Stromal cell of bone marrow (primary cell): Measurements from ENCODE around the gene GNG7.
"Not testable (repeated sequence)": the region's sequence is repeated elsewhere in the genome, so short reads cannot be mapped to it uniquely, and the experiment has no call there.

Experiments
- DNase-seq: peaks from one replicate; pipeline ENCODE4 v3.0.0-alpha.2; 2012; ENCODE audit warnings: low read depth

The GNG7 gene

GRCh38 chr19:2726904-2727639 is 24.6 kb upstream of the GNG7 start:
- DNase-seq: no peak

GRCh38 chr19:2726160-2726855 is 23.8 kb upstream of the GNG7 start:
- DNase-seq: no peak

GRCh38 chr19:2724148-2724557 is 21.7 kb upstream of the GNG7 start:
- DNase-seq: no peak

GRCh38 chr19:2723747-2724146 is 21.3 kb upstream of the GNG7 start:
- no peak for DNase-seq

GRCh38 chr19:2723345-2723715 is 20.8 kb upstream of the GNG7 start:
- DNase-seq: no peak

- peak; percentile 75 for DNase-seq
These were observed 20.2 kb upstream of the GNG7 start for GRCh38 chr19:2722541-2723344.

GRCh38 chr19:2721570-2722540 is 19.4 kb upstream of the GNG7 start:
- no peak for DNase-seq

GRCh38 chr19:2720777-2721569 is 18.5 kb upstream of the GNG7 start, which contains the start of gene DIRAS1:
DIRAS1 (minus strand) TSS chr19:2721372; CDS start chr19:2717806, 3,566 bp downstream.
- DNase-seq: no peak

- peak; percentile 54 for DNase-seq
These were observed 17.7 kb upstream of the GNG7 start for GRCh38 chr19:2719920-2720776.

GRCh38 chr19:2719232-2719735 is 16.8 kb upstream of the GNG7 start:
- no peak for DNase-seq

- no peak for DNase-seq
These were observed 15.4 kb upstream of the GNG7 start for GRCh38 chr19:2717638-2718541.

GRCh38 chr19:2716722-2717637 is 14.5 kb upstream of the GNG7 start:
- DNase-seq: no peak

- no peak for DNase-seq
These were observed 13.8 kb upstream of the GNG7 start for GRCh38 chr19:2716275-2716650.

- DNase-seq: no peak
These were observed 13.2 kb upstream of the GNG7 start for GRCh38 chr19:2715470-2716274.

- no peak for DNase-seq
These were observed 12.2 kb upstream of the GNG7 start for GRCh38 chr19:2714531-2715269.

- not testable (repeated sequence) for DNase-seq
These were observed 11.6 kb upstream of the GNG7 start for GRCh38 chr19:2714102-2714501.
